Measurements from ENCODE around the gene VCX2. TPM values are rescaled to one million over a fixed set of nuclear protein-coding genes. Genes with fewer than 3 reads are reported as not detected.

The VCX2 gene
- total RNA-seq: not detected in 2 replicates

DNA sequence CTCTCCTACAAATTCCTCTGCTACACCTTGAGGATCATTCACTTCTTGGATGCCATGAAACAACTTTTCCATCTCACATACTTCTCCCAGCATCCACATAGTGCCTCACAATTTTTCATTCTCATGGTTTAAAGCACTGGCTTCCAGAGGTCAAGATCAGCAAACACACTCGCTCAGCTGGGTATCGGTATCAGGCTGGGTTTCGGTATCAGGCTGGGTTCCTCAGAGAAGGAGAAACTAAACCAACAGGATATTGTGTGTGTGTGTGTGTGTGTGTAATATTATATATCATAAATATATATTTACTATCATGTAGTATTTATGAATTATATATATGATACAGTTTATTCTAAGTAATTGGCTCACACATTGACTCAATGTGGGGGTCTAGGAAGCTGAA is at the start of gene VCX2:
VCX2 (minus strand) TSS at position 99 of the 400 bp plus-strand sequence. CDS start 624 bp downstream, outside the sequence.

Small RNAs within 50 kb of the gene (small RNA-seq; reads per million reads assigned to genes)
- 14.0 reads per million, percentile 96 among the genes with 10 or more reads in this experiment for gene MIR651

Other genes starting within 250 kb of the VCX2 start
- 8.6 and 12.6 TPM in 2 replicates for gene PNPLA4, start 243.9 kb downstream of the VCX2 start, total RNA-seq